ENCODE measurements around the gene TBKBP1.

DNA sequence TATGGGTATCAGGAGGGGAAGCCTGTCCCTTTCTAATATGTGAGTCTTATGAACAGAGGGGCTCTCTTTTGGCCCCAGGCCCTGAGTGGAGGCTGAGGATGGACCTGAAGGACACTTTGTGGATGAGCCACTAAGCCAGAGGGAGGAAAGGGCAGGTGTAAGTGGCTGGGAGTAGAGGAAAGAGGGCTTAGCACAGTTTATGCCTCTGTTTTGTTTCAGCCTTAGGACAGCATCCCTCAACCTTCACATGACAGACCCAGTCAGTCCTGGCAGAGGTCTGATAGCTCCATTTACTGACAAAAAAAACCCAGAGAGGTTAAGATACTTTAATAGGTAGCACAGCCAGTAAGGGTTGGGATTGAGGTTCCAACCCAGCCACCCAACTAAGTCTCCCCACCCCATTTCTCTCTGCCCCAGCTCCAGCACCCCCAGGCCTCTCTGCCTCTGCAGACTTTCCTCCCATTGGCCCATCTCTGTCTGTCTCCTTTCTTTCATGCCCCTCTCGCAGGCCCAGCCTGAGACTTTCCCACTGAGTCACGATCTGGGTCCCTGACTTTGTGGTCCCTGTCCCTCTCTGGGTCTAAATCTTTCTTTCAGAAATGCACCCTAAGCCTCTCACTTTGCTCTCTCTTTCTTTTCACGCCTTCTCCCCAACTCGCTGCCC, 34.4 kb downstream of the TBKBP1 start:
- TF ChIP-seq, protein P1, sequence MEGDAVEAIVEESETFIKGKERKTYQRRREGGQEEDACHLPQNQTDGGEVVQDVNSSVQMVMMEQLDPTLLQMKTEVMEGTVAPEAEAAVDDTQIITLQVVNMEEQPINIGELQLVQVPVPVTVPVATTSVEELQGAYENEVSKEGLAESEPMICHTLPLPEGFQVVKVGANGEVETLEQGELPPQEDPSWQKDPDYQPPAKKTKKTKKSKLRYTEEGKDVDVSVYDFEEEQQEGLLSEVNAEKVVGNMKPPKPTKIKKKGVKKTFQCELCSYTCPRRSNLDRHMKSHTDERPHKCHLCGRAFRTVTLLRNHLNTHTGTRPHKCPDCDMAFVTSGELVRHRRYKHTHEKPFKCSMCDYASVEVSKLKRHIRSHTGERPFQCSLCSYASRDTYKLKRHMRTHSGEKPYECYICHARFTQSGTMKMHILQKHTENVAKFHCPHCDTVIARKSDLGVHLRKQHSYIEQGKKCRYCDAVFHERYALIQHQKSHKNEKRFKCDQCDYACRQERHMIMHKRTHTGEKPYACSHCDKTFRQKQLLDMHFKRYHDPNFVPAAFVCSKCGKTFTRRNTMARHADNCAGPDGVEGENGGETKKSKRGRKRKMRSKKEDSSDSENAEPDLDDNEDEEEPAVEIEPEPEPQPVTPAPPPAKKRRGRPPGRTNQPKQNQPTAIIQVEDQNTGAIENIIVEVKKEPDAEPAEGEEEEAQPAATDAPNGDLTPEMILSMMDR (IDR thresholded peaks at IDR 0.05): no peak
- no peak for TF ChIP-seq POLR2A (IDR thresholded peaks at IDR 0.05)

Data from body of pancreas (tissue), 4 donors.